NCI-H128 (cell line): Measurements from ENCODE around the gene DUSP19.

Source experiments
- DNase-seq: peaks from one replicate; lab custom pipeline; 2025; ENCODE audit not compliant: unreplicated experiment; lab: John Stamatoyannopoulos, UW

Gene DUSP19

DNA sequence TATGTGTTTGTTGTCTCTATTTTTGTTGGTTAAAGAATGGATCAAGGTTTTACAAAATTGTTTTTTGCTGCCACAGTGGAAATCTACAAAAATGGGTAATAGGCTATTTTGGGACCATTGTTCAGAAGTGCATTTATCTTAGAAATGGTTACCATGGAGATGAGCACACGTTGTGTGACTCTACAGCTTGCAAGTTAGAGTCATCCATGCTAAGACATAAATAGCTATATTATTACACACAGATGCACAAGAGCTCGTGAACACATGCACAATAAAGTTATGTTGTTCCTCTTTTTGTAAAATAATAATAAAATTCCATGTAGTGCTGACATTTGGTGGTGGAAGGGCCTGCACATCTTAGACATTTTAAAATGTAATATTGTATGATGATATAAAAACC, 15.5 kb upstream of the DUSP19 start:
- DNase-seq, result no peak

DNA sequence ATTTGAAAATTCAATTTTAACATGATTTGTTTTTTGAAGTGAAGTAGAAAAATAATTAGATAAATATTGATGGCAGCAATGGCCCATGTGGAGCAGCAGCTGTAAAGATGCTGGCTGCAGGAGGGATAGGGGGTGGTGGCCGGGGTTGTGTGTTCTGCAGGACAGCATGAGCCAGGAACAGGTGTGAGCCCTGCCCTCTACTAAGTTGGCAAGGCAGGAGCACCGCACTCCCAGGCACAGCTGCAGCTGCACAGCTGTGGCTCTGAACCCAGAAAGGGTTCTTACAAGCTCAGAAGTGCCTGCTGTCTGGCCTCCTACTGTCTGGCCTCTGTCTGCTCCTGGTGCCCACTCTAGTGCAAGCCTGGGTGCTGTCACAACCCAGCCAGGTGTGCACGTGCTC, 10.0 kb upstream of the DUSP19 start:
- no peak for DNase-seq

DNA sequence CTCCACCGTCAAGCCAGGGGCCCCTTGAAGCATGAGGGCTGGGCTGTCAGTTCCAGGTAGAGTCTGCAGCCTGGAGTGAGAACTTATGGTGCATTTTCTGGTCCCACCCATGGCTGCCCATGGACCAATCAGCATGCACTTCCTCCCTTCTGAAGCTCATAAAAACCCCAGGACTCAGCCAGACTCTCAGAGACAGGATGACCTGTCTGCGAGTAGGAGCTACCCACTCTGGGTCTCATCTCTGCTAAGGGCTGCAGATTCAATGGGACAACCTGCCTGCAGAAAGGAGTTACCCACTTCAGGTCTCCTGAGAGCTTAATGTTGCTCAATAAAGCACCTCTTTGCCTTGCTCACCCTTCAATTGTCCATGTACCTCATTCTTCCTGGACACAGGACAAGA, 9.4 kb upstream of the DUSP19 start:
- DNase-seq, result no peak

DNA sequence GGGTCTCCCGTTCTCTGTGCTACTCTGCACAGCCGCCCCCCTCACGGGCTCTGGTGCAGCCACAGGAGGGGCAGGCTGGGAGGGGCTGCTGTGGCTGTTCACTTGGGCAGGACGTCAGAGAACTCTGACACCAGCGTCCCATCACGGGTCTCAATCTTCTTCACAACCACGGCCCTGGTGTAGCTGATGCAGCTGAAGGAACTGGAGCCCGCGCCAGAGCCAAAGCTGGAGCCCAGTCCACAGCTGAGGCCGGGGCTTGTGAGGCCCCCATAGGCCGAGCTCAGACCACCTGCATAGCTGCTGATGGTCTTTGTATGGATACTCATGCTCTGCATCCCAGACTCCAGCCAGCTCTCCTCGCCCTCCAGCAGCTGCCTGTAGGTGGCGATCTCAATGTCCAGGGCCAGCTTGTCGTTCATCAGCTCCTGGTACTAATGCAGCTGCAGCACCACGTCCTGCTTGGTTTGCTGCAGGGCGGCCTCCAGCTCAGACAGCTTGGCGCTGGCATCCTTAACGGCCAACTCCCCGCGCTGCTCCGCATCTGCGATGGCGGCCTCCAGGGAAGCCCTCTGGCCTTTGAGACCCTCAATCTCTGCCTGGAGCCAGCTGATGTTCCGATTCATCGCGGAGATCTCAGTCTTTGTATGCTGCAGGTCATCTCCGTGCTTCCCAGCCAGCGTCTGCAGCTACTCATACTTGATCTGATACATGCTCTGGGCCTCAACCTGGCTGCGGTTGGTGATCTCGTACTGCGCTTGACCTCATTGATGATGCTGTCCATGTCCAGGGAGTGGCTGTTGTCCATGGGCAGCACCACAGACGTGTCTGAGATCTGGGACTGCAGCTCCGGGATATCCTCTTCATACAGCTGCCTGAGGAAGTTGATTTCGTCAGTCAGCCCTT, 7.4 kb upstream of the DUSP19 start:
- no peak for DNase-seq

DNA sequence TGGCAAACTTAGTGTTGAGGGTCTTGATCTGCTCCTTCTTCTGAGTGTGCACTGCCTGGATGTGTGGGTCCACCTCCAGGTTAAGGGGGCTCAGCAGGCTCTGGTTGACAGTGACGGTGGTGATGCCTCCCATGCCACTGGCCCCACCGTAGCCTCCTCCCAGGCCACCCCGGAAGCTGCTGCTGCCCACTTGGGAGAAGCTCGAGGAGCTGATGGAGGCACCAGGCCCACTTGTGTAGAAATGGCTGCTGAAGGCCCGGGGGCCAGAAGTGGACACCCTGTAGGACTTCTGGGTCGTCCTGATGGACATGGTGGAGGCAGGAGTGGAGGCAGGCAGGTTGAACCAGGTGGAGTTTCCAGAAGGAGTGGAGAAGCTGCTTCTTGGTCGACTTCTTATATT, 6.4 kb upstream of the DUSP19 start:
- no peak for DNase-seq

DNA sequence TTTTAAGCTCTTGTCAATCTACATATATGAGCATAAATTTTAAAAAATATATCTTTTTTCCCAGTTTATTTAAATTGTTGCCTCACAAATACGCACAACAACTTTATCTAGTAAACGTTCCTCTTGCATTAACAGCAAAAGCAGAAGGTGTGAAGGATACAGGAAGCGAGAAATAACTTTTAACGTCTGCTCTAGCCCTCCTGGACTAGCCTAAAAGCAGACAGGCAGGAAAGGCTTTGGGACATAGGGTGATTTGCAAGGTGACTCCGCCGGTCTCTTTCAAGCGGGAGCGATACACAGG, 434 bp upstream of the DUSP19 start:
- peak; percentile 46 for DNase-seq

DNA sequence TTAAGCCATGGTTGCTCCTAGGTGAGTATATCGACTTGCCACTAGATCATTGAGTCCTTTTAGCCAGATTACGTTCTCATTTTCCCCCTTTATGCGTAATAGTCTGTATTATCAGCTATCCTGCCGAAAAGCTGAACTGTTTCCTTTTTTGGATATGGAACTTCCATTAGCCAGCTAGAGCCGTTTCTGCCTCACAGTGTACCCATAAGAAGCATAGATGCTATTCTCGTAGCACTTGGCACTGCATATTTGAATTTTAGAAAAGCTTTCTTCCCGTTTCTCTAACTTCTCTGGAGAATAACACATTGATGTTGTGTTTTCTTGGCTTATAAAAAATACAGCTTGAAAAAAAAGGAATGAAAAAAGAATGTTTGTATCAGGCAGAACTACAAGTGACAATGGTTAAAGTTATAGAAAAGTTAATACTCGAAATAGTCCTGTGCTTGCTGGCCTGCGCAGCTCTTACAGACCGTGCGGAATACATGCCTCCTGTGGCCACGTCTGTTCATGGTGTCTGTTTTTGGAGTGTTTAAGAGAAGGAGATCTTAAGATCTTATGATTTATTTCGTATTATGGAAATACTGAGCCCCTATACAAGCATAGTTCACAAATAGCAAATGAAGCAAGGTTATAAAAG, 710 bp downstream of the DUSP19 start:
- DNase-seq, result no peak

DNA sequence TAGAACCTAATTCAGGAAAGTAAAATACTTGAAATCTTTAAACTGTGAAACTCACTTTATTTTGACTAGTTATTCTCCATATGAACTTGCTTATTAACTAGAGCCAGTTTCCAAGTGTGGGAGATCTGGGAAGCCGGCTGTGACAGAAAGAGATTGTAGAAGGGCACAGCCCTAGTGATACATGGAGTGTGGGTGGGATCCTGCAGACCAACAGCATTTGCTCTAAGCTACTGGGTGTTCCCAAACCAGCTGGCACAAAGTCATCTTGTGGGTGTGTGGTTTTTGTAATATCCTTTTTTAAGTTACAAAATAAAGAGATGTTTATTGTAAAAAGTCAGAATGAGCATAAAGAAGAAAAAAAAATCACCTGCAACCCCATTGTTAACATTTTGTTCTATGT, 3.4 kb downstream of the DUSP19 start:
- no peak for DNase-seq

DNA sequence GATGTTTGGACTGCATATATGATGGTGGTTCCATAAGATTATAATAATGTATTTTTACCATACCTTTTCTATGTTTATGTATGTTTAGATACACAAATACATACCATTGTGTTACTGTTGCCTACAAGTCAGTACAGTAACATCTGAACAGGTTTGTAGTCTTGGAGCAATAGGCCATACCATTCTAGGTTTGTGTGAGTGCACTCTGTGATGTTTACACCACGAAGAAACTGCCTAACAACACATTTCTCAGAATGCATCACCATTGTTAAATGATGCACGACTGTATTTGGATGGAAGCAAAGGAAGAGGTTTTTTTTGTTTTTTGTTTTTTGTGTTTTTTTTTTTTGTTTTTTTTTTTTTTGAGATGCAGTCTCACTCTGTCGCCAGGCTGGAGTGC, 9.5 kb downstream of the DUSP19 start:
- no peak for DNase-seq

DNA sequence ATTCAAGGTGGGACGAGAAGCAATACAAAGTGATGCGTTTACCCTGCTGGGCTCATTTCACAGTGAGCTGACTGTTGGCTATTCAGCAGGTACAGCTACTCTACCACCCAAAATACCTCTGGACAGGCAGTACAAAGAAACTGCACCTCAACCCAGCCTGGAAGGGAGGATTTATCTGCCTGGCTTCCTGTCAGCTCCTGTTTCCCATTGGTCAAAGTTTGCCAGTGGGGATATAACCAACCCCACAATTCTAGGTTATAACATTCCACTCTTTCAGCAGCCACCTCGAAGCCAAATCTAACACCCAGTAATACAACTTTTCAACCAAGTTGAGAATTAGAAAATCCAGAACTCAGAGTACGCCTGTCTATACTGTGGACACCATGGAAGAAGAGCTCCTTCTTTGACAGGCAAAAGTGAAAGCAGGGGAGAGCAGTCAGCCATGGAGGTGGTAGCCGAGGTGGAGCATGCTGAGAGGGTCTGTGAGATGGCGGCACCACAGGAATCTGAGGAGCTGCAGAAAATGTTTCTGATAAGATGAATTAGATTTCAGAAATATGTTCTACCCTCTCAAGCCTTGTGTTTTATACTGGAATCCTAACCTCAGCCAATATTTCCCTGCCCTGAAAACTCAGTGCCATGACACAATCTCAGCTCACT, 10.8 kb downstream of the DUSP19 start:
- DNase-seq, result no peak

DNA sequence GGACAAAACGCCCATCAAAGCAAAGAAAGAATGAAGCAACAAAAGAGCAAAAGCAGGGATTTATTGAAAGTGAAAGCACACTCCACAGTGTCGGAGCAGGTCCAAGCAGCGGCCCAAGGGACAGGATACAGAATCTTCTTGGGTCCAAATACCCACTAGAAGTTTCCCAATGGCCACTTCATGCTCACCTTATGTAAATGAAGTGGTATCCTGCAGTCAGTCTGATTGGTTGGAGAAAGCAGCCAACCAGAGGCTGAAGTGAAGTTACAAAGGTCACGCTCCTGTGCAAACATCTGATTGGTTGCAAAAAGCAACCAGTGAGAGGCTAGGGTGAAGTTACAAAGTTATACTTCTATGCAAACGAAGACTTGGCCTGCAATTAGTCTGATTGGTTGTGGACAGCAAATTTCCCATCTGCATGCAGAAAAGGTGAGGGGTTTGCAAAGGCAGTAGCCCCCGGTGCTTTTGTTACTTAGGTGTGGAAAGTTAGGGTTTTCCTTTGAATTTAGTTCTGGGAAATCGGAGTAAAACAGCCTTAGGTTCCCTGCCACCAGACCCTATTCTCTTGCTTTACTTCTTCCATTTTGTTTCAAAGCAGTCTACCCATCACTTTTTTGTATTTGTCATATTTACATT, 12.9 kb downstream of the DUSP19 start:
- no peak for DNase-seq

DNA sequence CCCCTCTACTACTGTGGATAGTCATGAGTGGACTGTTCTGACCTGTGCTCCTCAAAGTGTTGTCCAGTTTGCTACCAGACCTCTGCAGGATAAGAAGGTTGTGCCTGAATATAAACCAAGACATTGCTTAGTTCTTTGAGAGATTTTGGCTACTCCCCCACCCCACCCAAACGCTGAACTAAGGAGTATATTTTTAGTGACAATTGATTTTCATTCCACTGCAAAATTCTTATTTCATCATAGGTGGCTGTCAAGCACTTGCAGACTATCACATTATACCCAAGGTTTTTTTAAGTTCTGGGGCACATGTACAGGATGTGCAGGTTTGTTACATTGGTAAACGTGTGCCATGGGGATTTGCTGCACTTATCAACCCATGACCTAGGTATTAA, 13.4 kb downstream of the DUSP19 start:
- no peak for DNase-seq

DNA sequence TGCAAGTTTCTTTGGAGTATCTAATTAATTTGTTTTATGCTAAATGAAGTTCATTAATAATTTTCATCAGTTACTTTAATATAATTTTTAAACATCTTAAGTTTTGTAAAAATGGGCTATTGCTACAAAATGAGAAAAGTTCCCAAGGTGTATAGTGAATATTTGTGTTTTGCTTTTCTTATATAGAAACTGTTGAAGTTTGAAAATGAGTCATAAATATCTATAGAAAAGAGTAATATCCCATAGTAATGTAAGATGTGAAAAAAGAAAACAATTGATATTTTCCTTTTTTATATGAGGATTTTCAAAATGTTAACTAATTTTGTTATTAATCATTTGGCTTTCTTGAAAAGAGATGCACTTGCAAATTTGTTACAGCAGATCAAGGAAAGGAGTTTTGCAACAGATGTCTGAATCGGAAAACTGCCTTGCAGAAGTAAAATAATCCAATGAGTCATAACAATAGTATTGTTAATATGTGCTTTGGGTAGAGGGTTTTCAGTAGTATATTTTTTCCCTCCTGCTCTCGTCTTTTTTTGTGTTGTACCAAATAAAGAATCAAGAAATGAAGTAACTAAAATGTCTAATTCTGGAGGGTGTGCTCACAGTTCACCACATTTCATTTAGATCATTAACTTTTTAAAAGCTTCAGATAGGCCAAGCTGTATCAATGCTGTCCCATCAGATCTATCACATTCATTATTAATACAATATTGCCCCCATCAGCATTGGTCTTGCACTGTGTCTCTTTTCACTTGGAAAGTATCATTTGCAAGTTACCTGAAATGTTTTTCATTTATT, 15.5 kb downstream of the DUSP19 start:
- no peak for DNase-seq

DNA sequence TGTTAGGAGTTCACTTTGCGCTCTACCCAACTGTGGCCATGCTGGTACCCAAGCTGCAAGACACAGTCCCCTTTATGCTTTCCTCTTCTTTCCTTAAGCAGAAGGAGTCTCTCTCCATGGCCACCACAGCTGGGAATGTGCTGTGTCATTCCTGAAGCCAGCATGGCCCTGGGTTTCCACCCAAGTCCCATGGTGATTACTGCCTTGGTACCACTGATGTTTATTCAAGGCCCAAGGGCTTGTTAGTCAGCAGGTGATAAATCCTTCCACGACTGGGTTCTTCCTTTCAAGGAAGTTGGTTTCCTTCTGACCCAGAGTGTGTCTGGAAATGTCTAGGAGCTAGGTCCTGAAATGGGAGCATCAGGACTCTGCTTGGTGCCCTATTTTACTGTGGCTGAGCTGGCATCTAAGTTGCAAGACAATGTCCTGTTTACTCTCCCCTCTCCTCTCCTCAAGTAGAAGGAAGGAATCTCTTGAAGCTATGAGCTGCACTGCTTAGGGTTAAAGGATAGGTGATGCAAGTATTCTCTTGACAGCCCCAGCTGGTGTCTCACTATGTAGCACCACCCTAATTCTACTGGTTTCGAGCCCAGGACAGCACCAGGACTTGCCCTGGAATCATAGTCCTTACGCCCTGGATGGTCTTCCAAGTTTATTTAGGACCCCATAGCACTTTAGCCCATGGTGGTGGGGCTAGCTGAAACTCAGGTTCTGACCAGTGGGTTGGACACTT, 27.0 kb downstream of the DUSP19 start:
- DNase-seq, result no peak

DNA sequence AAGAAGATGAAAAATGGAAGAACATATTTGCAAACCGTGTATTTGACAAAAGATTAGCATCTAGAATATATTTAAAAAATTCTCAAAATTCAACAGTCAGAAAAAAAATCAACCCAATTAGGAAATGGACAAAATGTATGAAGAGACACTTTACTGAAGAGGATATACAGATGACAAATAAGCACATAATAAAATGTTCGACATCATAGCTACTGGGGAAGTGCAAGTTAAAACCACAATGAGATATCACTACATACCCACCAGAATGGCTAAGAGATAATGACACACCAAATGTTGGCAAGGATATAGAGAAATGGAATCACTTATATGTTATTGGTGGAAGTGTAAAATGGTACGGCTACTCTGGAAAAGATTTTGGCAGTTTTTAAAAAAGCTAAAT, 34.0 kb downstream of the DUSP19 start:
- no peak for DNase-seq

DNA sequence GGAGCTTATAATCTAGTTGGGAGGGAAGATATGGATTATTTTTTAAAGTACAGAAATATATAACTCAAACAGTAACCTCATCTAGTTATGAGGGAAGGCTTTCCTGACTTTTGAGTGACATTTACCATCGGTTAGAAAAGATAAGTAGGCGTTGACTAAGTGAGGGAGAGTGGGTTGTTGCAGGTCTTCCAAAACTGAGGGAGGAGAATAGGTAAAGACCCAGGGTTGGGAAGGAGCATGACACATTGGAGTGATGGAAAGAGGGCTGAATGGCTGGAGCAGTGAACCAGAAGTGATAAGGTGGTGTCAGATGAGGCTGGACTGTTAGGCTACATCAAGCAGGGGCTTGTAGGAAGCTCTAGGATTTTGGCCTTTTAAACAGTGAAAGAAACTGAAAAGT, 35.1 kb downstream of the DUSP19 start:
- no peak for DNase-seq

DNA sequence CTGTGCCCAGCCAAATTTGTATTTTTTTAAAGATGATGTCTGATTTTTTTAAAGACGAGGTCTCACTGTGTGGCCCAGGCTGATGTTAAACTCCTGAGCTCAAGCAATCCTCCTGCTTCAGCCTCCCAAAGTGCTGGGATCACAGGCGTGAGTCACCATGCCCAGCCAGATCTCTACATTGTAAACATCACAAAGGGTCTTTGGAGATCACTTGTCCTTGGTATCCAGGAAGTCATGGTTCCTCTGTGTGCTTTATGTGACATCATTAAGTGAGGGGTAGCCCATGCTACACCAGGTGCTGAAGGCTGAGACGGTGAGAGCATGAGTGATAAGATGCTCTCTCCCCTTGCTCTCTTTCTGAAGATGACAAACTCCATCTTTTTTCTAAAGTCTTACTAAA, 38.7 kb downstream of the DUSP19 start:
- no peak for DNase-seq

DNA sequence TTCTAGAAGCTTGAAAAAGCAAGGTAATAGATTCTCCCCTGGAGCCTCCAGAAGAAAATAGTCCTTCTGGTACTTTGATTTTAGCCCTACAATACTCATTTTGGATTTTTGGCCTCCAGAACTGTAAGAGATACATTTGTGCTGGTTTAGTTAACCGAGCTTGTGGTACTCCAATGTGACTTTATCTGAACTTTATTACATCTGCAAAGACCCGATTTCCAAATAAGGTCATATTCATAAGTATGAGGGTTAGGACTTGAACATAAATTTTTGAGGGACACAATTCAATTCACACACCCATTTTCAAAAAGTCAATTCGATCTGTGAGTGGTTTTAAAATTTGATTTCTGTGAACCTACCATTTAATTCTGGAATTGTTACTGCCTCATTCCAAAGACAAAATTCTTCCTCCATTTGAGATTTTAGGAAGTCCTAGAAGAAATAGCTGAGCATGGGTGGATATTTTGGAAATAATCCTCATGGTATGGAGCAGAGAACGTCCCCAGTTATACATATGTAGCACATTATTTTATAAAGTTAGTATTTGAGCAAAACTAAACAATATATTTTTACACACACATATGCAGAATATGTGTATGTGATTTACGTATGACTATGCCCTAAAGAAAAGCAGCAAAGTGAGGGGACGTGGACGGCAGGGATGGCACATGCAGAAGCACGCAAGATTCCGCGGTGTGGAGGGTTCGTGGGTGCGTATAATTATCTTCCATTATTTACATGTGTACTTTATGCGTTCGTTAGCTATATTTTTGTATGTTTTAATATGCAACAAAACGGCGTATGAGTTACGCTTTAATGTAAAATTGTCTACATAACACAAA, 44.8 kb downstream of the DUSP19 start:
- no peak for DNase-seq

DNA sequence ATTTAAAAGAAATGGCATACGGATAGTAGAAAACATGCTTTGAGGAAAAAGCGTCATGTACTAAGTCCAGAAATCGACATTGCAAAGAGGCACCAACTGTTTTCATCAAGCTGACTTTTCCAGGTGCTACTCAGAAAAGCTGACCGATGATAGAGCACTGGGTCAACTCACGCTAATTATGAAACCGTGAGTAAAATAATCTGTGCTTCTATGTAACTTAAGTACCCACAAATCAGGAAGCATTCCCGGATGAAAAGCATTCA, 45.3 kb downstream of the DUSP19 start:
- no peak for DNase-seq
